T-helper 22 cell (primary cell): ENCODE data around the gene EDC3.

ENCODE experiments used
- DNase-seq: peaks from one replicate; pipeline ENCODE4 v3.0.0-alpha.2; 2020; ENCODE audit warnings: low read depth

The EDC3 gene

GRCh38 chr15:74625693-74626092, 70.1 kb downstream of the EDC3 start:
- DNase-seq, result no peak

- no peak for DNase-seq
Measured at GRCh38 chr15:74624020-74624602, 71.7 kb downstream of the EDC3 start.

- DNase-seq, result no peak
Measured at GRCh38 chr15:74622758-74623157, 73.1 kb downstream of the EDC3 start.

GRCh38 chr15:74621936-74622335, 73.9 kb downstream of the EDC3 start:
- DNase-seq, result no peak

GRCh38 chr15:74621546-74621920, 74.3 kb downstream of the EDC3 start:
- DNase-seq, result no peak

GRCh38 chr15:74620636-74621545, 74.9 kb downstream of the EDC3 start:
- peak; percentile 48 for DNase-seq

- DNase-seq, result no peak
Measured at GRCh38 chr15:74619916-74620635, 75.7 kb downstream of the EDC3 start.

- DNase-seq, result no peak
Measured at GRCh38 chr15:74618841-74619596, 76.8 kb downstream of the EDC3 start.

GRCh38 chr15:74616996-74617395, 78.8 kb downstream of the EDC3 start:
- DNase-seq, result no peak

GRCh38 chr15:74616366-74616939, 79.4 kb downstream of the EDC3 start:
- DNase-seq, result peak; percentile 62

- DNase-seq, result peak; percentile 92
Measured at GRCh38 chr15:74615508-74616365, 80.1 kb downstream of the EDC3 start, which contains the start of gene CLK3. Gene CLK3, plus strand, starts transcription at chr15:74615836. Its CDS starts 3,361 bp downstream, at chr15:74619197.

GRCh38 chr15:74614744-74615507, 80.9 kb downstream of the EDC3 start:
- peak; percentile 91 for DNase-seq

GRCh38 chr15:74613953-74614743, 81.7 kb downstream of the EDC3 start:
- DNase-seq, result no peak

GRCh38 chr15:74613089-74613952, 82.5 kb downstream of the EDC3 start:
- DNase-seq, result no peak

- DNase-seq, result no peak
Measured at GRCh38 chr15:74612677-74613076, 83.1 kb downstream of the EDC3 start.

- no peak for DNase-seq
Measured at GRCh38 chr15:74611834-74612233, 84.0 kb downstream of the EDC3 start.

- no peak for DNase-seq
Measured at GRCh38 chr15:74611341-74611740, 84.5 kb downstream of the EDC3 start.

- no peak for DNase-seq
Measured at GRCh38 chr15:74610302-74610951, 85.4 kb downstream of the EDC3 start.
